WI38 (cell line): ENCODE results near the gene UBA52.
"Not testable (repeated sequence)": the region's sequence is repeated elsewhere in the genome, so short reads cannot be mapped to it uniquely, and the experiment has no call there.

Experiments used
- H3K4me3 ChIP-seq: 2 replicates; pipeline ENCODE4 v1.5.1; 2011; ENCODE audit warnings: low read depth, mild to moderate bottlenecking, control low read depth, low read length
- CTCF ChIP-seq: IDR thresholded peaks from 2 replicates; pipeline ENCODE4 v1.5.1; 2012; ENCODE audit warnings: low read depth, mild to moderate bottlenecking, control low read depth, low read length

UBA52 gene

GRCh38 chr19:18532168-18532890, 39.3 kb upstream of the UBA52 start:
- H3K4me3 ChIP-seq: no peak overlapping the region
- no peak for TF ChIP-seq CTCF

GRCh38 chr19:18533058-18533457, 38.6 kb upstream of the UBA52 start:
- no peak for TF ChIP-seq CTCF
- no peak overlapping the region for H3K4me3 ChIP-seq

- TF ChIP-seq CTCF: no peak
Measured at GRCh38 chr19:18536475-18536874, 35.2 kb upstream of the UBA52 start.

GRCh38 chr19:18537431-18537830, 34.2 kb upstream of the UBA52 start:
- H3K4me3 ChIP-seq: no peak overlapping the region
- TF ChIP-seq CTCF: no peak

More at GRCh38 chr19:18536475-18536874, 35.2 kb upstream of the UBA52 start:
- no peak overlapping the region for H3K4me3 ChIP-seq

- no peak for TF ChIP-seq CTCF
- no peak overlapping the region for H3K4me3 ChIP-seq
Measured at GRCh38 chr19:18538115-18538514, 33.5 kb upstream of the UBA52 start.

- H3K4me3 ChIP-seq: no peak overlapping the region
- no peak for TF ChIP-seq CTCF
Measured at GRCh38 chr19:18539372-18539771, 32.3 kb upstream of the UBA52 start.

- not testable (repeated sequence) for H3K4me3 ChIP-seq
Measured at GRCh38 chr19:18540200-18540599, 31.5 kb upstream of the UBA52 start.
